HepG2 (cell line): ENCODE data around the gene TMEM14C.

Experiments
- CHD2 ChIP-seq: IDR thresholded peaks from 2 replicates; pipeline ENCODE4 v1.6.1; 2011; ENCODE audit warnings: low read depth, low read length, improper control_type of control experiment
- FOXP1 ChIP-seq, 2 experiments: fragments of 450-650 bp in 1 of 2; IDR thresholded peaks; 2 replicates each; pipeline ENCODE4 v1.6.1; 2017 to 2018; ENCODE audit warnings: antibody characterized with exemption in 1 of 2
- HHEX ChIP-seq: IDR thresholded peaks from 2 replicates; pipeline ENCODE4 v1.6.1; 2016; ENCODE audit warnings: control low read depth
- IRF2 ChIP-seq: IDR thresholded peaks from 2 replicates; pipeline ENCODE4 v1.6.1; 2018; ENCODE audit warnings: missing genetic modification reagents, missing compliant biosample characterization
- KLF16 ChIP-seq, 2 experiments: sonication (generic) in 1 of 2; formaldehyde crosslinking in 1 of 2; IDR thresholded peaks; 2 replicates each; pipeline versions ENCODE4 v1.6.1 to v1.8.0; 2016 to 2023; ENCODE audit warnings: missing genetic modification reagents in 2 of 2, missing compliant biosample characterization in 1 of 2
- SALL2 ChIP-seq: sonication (generic); formaldehyde crosslinking; IDR thresholded peaks from 2 replicates; pipeline ENCODE4 v1.8.1; 2023; ENCODE audit warnings: mild to moderate bottlenecking, missing genetic modification reagents, inconsistent platforms
- SMAD1 ChIP-seq: sonication (generic); formaldehyde crosslinking; IDR thresholded peaks from 2 replicates; pipeline ENCODE4 v1.4.0; 2020; ENCODE audit warnings: missing genetic modification reagents, low read depth, mild to moderate bottlenecking, borderline replicate concordance
- SNRNP70 ChIP-seq: fragments of 200-400 bp; formaldehyde crosslinking; IDR thresholded peaks from 2 replicates; pipeline ENCODE4 v1.6.1; 2017; ENCODE audit warnings: mild to moderate bottlenecking, low read depth, low read length, moderate library complexity
- SP1 ChIP-seq, 2 experiments: fragments of 450-650 bp in 1 of 2; sonication (generic) in 1 of 2; formaldehyde crosslinking in 1 of 2; IDR thresholded peaks; 2 replicates each; pipeline versions ENCODE4 v1.4.0 to v1.6.1; 2016 to 2020; ENCODE audit warnings: missing genetic modification reagents in 1 of 2
- ZNF205 ChIP-seq: IDR thresholded peaks from 2 replicates; pipeline ENCODE4 v1.6.1; 2018; ENCODE audit warnings: missing biosample characterization, missing genetic modification reagents
- ZNF672 ChIP-seq: sonication (generic); formaldehyde crosslinking; IDR thresholded peaks from 2 replicates; pipeline ENCODE4 v1.8.1; 2022; ENCODE audit warnings: missing genetic modification reagents
- TF ChIP-seq, protein P1 (sequence below): IDR thresholded peaks from 2 replicates; pipeline ENCODE4 v1.6.1; 2016
- TF ChIP-seq, protein P2 (sequence below): sonication (generic); formaldehyde crosslinking; IDR thresholded peaks from 2 replicates; pipeline ENCODE4 v1.4.0; 2020; ENCODE audit warnings: missing genetic modification reagents, borderline replicate concordance

DNA sequence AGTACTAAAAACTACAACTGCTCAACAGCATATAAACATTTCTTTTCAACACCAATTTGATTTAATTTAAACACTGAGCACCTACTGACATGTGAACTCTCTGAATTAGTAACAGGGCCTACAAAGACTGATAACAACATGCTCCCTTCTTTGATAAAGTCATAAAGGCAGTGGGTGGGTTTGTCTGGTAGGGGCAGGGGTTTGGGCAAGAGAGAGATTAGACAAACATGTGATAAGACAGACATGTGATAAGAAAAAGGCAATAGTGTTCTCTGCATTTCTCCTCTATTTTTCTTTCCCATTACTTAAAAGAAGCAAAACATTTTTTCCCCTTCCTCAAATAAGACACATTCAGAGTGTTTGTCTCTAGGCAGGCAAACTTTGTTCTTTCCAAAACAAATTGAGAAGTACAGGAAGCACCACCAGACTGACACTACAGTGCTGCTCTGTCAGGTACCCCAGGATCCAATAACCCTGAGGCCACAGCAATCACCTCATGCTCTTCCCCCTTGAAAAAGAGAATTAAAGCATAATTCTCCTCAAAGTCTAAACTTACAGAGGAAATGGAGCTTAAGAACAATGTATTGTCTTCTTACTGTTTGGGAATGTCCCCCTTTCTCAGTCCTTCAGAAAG lies 40.4 kb upstream of the TMEM14C start:
- TF ChIP-seq IRF2 (CRISPR knock-in tag) (no peak), CHD2 (no peak), FOXP1 (IDR thresholded peaks at IDR 0.05) (no peak), FOXP1 (CRISPR knock-in tag; IDR thresholded peaks at IDR 0.05) (no peak), HHEX (no peak), KLF16 (CRISPR knock-in tag; IDR thresholded peaks at IDR 0.05) (no peak), SNRNP70 (no peak), ZNF205 (CRISPR knock-in tag) (no peak), SP1 (IDR thresholded peaks at IDR 0.05) (no peak), SP1 (CRISPR knock-in tag; IDR thresholded peaks at IDR 0.05) (no peak), SALL2 (CRISPR knock-in tag) (no peak), SMAD1 (CRISPR knock-in tag) (no peak), ZNF672 (CRISPR knock-in tag) (no peak)
- TF ChIP-seq, protein P1, sequence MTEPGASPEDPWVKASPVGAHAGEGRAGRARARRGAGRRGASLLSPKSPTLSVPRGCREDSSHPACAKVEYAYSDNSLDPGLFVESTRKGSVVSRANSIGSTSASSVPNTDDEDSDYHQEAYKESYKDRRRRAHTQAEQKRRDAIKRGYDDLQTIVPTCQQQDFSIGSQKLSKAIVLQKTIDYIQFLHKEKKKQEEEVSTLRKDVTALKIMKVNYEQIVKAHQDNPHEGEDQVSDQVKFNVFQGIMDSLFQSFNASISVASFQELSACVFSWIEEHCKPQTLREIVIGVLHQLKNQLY: no peak
- TF ChIP-seq, protein P2, sequence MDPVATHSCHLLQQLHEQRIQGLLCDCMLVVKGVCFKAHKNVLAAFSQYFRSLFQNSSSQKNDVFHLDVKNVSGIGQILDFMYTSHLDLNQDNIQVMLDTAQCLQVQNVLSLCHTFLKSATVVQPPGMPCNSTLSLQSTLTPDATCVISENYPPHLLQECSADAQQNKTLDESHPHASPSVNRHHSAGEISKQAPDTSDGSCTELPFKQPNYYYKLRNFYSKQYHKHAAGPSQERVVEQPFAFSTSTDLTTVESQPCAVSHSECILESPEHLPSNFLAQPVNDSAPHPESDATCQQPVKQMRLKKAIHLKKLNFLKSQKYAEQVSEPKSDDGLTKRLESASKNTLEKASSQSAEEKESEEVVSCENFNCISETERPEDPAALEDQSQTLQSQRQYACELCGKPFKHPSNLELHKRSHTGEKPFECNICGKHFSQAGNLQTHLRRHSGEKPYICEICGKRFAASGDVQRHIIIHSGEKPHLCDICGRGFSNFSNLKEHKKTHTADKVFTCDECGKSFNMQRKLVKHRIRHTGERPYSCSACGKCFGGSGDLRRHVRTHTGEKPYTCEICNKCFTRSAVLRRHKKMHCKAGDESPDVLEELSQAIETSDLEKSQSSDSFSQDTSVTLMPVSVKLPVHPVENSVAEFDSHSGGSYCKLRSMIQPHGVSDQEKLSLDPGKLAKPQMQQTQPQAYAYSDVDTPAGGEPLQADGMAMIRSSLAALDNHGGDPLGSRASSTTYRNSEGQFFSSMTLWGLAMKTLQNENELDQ (CRISPR knock-in tag): no peak
